GM04504 (cell line): Measurements from ENCODE around the gene MTMR11.

Experiments
- DNase-seq: peaks from one replicate; pipeline ENCODE4 v3.0.0-alpha.2; 2012; ENCODE audit warnings: low read depth

The MTMR11 gene

GRCh38 chr1:149936992-149937705 is 470 bp upstream of the MTMR11 start:
- no peak for DNase-seq

- no peak for DNase-seq
Measured at GRCh38 chr1:149934356-149934755, 2.3 kb downstream of the MTMR11 start.

GRCh38 chr1:149933208-149933607 is 3.5 kb downstream of the MTMR11 start:
- no peak for DNase-seq

- no peak for DNase-seq
Measured at GRCh38 chr1:149932474-149932873, 4.2 kb downstream of the MTMR11 start.

GRCh38 chr1:149931212-149931790 is 5.4 kb downstream of the MTMR11 start:
- DNase-seq, result no peak

- DNase-seq, result no peak
Measured at GRCh38 chr1:149929856-149930255, 6.8 kb downstream of the MTMR11 start.

- DNase-seq, result no peak
Measured at GRCh38 chr1:149928401-149928724, 8.3 kb downstream of the MTMR11 start.

- DNase-seq, result peak; percentile 80
Measured at GRCh38 chr1:149927563-149928400, 8.9 kb downstream of the MTMR11 start, which contains the start of gene SF3B4. Gene SF3B4 (minus strand): TSS chr1:149927803. CDS start chr1:149927759, 44 bp downstream.

- no peak for DNase-seq
Measured at GRCh38 chr1:149927056-149927562, 9.6 kb downstream of the MTMR11 start.

- no peak for DNase-seq
Measured at GRCh38 chr1:149926296-149926695, 10.4 kb downstream of the MTMR11 start.

GRCh38 chr1:149925751-149926150 is 10.9 kb downstream of the MTMR11 start:
- DNase-seq, result no peak

GRCh38 chr1:149925345-149925744 is 11.3 kb downstream of the MTMR11 start:
- DNase-seq, result no peak

- DNase-seq, result no peak
Measured at GRCh38 chr1:149923626-149924025, 13.1 kb downstream of the MTMR11 start.

GRCh38 chr1:149917571-149918144 is 19.0 kb downstream of the MTMR11 start, which contains the start of gene SV2A:
Gene SV2A (minus strand): TSS chr1:149917844. CDS start chr1:149913840, 4,004 bp downstream.
- DNase-seq, result peak; percentile 26

- no peak for DNase-seq
Measured at GRCh38 chr1:149916898-149917252, 19.8 kb downstream of the MTMR11 start.

- DNase-seq, result no peak
Measured at GRCh38 chr1:149916193-149916897, 20.3 kb downstream of the MTMR11 start.

- DNase-seq, result no peak
Measured at GRCh38 chr1:149915429-149916192, 21.1 kb downstream of the MTMR11 start.

- no peak for DNase-seq
Measured at GRCh38 chr1:149914545-149914944, 22.1 kb downstream of the MTMR11 start.

- DNase-seq, result no peak
Measured at GRCh38 chr1:149906570-149907075, 30.1 kb downstream of the MTMR11 start.

- DNase-seq, result no peak
Measured at GRCh38 chr1:149903836-149904491, 32.7 kb downstream of the MTMR11 start.
